GM20000 (cell line): Measurements from ENCODE around the gene IFT172.

Source experiments
- DNase-seq: peaks from one replicate; pipeline ENCODE4 v3.0.0; 2012; ENCODE audit warnings: low spot score
- TF ChIP-seq, protein P1 (sequence below): IDR thresholded peaks from 2 replicates; pipeline ENCODE4 v1.5.1; 2012; ENCODE audit warnings: mild to moderate bottlenecking, control low read depth; ENCODE audit errors: extremely low read depth, missing control alignments

The IFT172 gene

DNA sequence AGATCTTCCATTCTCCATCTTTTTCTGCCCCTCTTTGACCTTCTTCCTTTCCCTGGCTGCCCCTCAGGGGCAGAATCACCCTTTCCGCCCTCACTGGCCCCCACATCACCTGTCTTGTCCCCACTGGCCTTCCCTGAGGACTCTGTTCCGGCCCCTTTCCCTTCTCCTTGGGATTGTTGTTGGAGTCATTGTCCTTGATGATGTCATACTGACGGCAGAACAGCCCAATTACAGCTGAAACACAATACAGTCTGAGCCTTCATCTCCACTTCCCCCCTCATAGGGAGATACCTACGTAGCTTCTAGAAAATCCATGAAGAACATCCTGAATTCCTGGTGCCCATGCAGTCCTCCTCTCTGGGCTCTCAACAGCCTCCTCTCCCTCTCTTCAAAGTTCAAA lies 3.0 kb upstream of the IFT172 start:
- no peak for DNase-seq
- TF ChIP-seq, protein P1, sequence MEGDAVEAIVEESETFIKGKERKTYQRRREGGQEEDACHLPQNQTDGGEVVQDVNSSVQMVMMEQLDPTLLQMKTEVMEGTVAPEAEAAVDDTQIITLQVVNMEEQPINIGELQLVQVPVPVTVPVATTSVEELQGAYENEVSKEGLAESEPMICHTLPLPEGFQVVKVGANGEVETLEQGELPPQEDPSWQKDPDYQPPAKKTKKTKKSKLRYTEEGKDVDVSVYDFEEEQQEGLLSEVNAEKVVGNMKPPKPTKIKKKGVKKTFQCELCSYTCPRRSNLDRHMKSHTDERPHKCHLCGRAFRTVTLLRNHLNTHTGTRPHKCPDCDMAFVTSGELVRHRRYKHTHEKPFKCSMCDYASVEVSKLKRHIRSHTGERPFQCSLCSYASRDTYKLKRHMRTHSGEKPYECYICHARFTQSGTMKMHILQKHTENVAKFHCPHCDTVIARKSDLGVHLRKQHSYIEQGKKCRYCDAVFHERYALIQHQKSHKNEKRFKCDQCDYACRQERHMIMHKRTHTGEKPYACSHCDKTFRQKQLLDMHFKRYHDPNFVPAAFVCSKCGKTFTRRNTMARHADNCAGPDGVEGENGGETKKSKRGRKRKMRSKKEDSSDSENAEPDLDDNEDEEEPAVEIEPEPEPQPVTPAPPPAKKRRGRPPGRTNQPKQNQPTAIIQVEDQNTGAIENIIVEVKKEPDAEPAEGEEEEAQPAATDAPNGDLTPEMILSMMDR = no peak

DNA sequence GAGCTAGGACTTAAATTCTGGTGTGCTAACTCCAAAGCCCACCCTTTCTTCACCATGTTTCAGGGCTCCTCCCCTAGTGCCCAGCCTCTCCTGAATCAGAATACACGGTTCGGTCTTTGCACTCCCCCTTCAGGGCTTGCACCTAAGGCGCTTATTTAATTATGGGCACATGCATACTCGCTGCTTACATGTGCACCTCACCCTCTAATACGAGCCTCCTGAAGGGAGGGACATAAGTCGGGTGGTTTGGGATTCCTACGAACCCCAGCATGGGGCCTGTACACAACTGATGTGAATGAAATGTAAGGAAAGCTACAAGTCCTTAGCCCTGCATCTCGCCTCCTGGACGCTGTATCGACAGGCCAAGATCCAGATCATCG lies 435 bp downstream of the IFT172 start:
- TF ChIP-seq, protein P1 = no peak
- no peak for DNase-seq

DNA sequence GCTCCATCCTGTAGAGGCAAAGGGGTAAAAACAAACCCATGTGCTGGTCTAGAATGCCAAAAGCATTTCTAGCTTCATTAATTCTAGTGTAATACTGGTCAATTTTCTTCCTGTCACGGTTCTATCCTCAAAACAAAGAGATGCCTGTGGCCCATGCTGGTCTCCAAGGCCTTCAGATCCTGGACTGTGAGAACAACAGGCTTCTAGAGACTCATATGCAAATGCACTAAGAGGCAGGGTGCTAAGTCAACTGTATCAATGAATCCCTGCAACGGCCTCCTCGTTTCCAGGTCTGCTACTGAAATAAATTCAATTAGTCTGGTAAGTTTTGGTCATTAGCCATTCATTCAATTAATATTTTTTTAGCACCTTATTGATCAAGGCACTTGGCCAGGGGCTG lies 4.0 kb downstream of the IFT172 start:
- TF ChIP-seq, protein P1 = no peak
- no peak for DNase-seq

DNA sequence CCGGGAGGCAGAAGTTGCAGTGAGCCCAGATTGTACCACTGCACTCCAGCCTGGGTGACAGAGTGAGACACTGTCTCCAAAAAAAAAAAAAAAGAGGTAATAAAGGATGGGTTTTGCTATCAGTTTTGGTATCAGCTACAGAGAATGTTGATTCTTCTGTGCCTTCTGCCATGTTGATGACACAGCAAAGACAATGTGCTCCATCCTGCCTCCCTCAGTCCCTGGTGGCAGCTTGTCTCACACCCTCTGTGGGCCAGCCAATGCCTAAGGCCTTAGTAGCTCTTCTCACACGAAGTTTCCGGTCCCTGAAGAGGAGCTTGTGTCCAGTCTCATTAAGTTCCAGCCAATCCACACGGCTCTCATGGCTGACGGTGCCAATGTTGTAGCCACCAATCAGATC lies 17.6 kb downstream of the IFT172 start:
- TF ChIP-seq, protein P1 = no peak
- no peak for DNase-seq

DNA sequence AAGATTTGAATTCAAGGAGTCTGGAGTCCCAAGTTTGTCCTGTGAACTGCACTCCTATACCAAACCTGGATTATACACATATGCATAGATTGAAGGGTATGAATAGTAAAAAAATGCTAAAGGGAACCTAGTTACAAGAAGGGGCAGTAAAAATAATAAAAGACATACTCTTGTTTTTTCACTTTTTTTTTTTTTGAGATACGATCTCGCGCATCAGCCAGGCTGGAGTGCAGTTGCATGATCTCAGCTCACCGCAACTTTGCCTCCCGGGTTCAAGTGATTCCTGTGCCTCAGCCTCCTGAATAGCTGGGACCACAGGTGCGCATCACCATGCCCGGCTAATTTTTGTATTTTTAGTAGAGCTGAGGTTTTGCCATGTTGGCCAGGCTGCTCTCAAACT lies 25.1 kb downstream of the IFT172 start:
- TF ChIP-seq, protein P1 = no peak
- DNase-seq = no peak

DNA sequence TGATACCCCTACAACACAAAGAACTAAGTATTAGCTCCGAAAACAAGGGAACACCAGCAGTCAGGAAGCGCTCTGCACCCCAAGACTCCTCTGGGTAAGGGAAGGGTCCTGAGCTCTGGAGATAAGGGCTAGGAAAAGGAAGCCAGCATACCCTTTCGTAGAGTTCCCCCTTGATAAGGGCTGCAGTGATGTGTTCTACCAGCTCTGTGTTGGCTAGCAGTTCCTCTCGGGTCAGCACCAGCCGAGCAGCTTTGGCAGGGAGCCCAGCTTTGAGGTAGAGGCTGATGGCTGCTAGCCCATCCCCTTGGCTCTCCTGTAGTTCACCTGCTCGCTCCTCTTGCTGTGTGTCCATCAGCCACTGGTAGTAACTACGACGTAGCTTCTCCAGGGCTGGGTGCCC lies 28.4 kb downstream of the IFT172 start:
- no peak for DNase-seq

DNA sequence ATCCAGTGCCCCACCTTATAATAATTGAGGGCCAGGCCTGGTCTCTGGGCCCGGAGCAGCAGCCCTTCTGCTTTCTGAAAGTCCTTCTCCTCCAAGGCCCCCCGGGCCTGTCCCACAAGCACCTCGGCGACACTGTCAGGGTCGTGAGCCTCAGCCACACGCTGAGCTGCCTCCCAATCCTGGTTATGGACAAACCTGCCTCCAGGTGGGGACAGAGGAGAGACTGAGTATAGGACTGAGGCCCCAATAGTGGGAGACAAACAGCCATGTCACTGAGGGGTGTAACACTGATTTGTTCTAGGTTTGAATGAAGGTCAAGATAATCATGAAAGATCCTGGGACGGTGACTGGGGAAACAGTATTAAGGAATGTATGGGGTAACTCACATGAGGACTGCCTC lies 35.6 kb downstream of the IFT172 start:
- TF ChIP-seq, protein P1 = no peak
- no peak for DNase-seq

More for the DNA sequence above, 28.4 kb downstream of the IFT172 start:
- TF ChIP-seq, protein P1 = no peak
